HG02798 (cell line): Measurements from ENCODE around the gene RCOR3.

Experiments used
- ATAC-seq: cut with Tn5 transposase; IDR thresholded peaks from one replicate; pipeline ENCODE4 v1.9.1; 2021; ENCODE audit warnings: mild to moderate bottlenecking; ENCODE audit not compliant: unreplicated experiment, poor library complexity

Gene RCOR3

GRCh38 chr1:211323156-211324063 lies 64.2 kb downstream of the RCOR3 start:
- peak; percentile 57 for ATAC-seq

- ATAC-seq, result no peak
Measured at GRCh38 chr1:211324992-211325775, 66.0 kb downstream of the RCOR3 start.

DNA sequence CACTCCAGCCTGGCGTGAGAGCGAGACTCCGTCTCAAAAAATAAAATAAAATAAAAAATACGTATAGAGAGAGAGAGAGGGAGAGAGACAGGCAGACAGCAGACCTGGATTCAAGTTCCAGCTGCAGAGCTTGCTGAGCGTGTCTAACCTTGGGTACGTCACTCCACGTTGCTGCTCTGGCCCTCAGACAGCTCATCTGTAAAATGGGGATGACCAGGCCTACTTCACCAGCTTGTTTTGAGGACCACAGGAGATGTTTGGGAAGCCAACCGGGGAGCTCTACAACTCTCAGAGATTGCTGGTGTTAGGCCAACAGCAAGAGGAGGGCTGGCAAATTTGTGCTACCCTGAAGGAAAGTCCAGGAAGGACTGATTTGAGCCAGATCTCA lies 67.0 kb downstream of the RCOR3 start:
- no peak for ATAC-seq

GRCh38 chr1:211326528-211327345 lies 67.6 kb downstream of the RCOR3 start, which contains the start of gene TRAF5:
TSS of gene TRAF5 (plus strand) at chr1:211326833. CDS start at chr1:211353240, 26,407 bp downstream.
- ATAC-seq, result peak; percentile 34

GRCh38 chr1:211327346-211327921 lies 68.3 kb downstream of the RCOR3 start:
- peak; percentile 32 for ATAC-seq

- no peak for ATAC-seq
Measured at GRCh38 chr1:211328084-211328694, 69.0 kb downstream of the RCOR3 start.

DNA sequence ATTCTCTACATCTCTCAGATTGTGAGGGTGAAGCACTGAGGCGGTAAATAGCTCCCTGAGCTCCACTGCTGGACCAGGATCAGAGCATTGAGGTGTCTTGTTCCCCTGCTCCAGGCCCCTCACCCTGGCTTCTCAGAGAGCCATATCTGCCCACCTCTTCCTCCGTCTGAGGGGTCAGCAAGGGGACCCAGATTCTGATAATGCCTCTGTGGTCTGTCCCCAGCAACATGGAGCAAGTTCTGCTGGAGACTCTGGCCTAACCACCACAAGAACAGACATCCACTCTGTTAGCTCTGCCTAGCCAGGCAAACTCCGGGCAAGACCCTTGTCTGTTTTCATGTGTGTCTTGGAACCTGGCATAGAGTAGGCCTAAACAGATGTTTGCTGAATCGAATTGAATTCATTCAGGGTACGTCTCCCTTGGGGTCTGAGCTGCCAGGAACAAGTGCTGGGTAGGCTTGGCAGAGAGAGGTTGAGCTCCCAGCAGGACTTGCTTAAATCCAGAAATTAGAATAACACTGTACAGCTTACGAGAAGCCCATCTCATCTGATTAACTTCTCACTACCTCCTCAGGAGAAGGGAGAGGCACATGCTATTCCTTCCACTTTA lies 69.8 kb downstream of the RCOR3 start:
- no peak for ATAC-seq

DNA sequence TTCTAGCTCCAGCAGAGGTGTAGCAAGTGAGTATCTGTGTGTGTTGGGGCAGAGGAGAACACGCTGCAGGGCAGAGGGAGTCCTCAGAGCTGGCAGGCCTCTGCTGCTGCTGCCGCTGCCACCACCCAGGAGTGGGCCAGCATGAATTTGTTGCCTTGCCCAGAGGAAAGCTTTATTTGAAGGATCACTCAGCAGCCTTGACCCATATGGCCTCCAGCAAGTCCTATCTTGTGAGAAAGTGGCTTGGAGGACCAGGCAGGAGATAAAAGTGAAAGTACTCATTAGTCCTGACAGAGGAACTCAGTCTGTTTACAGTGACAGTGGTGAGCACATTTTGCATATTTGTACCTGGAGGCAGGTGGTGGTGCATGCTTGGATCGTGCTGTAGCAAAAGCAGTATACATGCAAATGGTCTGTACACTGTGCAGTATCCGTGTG lies 70.6 kb downstream of the RCOR3 start:
- peak; percentile 50 for ATAC-seq

DNA sequence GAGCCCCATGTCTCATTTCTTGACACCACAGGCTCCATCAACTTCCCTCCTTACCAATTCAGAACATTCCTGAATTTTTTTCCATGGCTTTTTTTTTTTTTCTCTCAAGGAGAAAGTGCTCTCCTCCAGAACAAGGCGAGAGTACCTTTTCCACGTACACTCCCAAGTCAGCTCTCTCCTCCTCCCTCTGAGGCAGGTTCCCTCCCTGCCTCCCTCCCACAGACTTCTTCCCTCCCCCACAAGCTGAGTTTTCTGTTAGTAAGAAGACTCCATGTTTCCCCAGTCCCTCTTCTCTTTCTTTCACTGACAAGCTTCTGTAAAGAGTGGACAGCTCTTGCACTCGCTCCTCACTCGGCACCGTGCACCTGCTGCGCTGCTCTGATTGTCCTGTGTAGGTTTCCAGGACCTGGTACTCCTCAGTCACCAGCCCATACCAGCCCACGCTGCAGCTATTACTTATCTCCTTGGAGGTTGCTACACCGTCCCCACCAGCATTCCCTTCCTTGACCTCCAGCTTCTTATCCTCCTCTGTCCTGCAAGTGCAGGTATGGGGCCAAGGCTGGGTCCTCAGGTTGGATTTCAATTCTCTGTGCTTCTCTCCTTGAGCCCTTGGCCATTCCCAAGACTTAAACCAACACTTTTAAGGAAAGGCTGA lies 71.2 kb downstream of the RCOR3 start:
- no peak for ATAC-seq

DNA sequence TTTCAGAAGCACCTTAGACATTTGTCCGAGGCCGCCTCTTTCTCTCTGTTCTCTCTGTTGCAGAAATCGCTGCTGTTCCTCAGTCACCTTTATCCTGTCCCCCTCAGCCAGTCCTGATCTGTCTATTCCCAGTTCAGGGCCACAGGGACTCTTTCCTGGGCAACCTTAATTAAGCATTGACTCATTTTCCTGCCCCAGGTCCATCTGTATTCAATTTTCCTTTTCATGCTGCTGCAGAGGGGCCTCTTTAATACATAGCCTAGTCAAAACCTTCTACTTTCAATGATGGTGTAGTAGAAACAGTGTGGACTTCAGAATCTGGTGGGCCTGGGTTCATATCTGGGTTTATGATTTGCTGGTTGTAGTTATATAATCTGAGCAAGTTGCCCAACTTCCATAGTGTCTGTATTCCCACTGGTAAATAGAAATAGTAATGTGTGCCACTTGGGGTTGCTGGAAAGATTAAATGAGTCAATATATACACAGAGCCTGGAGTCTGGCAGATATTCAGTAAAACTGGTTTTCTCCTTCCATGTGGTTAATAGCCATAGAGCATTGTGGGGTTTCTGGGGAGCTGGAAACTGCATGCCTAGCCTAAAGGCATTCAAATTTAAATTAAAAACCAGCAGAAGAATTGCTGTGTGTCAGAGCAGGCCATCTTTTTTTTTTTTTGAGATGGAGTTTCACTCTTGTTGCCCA lies 72.0 kb downstream of the RCOR3 start:
- no peak for ATAC-seq

DNA sequence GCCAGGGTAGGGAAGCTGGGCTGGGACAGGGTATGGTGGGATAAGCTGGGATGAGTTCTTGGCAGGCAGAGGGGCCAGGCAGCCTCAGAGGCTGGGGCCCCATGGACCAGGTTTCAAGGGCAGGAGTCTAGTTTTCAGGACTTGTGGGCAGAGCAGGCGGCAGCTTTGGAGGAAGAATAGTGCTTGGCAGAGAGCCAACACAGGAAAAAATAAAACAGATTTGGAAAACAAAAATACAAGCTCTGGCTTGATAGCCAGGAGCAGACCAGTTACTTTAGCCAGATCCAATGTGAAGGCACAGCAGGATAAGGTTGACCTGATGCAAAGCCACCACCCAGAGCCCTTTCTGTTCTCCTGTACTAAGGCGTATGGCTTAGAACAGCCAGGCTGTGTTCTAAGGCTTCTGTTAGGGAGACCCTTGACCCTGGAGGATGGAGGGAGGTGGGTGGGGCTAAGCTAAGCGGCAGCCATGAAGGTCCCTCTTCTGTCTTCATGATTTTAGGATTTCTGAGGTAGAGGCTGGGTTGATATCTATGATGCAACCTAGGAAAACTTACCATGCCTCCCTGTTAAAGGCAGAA lies 73.0 kb downstream of the RCOR3 start:
- ATAC-seq, result no peak

- ATAC-seq, result no peak
Measured at GRCh38 chr1:211332830-211333229, 73.7 kb downstream of the RCOR3 start.

DNA sequence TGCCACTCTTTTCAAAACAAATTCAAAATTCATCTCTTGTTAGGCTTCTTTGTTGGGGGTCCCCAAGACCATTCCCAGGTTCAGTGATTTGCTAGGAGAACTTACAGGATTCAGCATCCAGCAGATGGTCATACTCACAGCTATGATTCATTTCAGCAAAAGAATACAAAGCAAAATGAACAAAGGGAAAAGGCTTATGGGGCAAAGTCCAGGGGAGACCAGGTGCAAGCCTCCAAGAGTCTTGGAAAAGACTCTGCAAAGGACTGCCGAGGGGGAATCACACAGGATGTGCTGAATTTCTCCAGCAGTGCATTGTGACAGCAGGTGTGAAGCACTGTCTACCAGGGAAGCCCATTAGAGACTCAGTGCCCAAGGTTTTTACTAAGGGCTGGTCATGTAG lies 74.7 kb downstream of the RCOR3 start:
- ATAC-seq, result no peak

GRCh38 chr1:211334986-211335385 lies 75.8 kb downstream of the RCOR3 start:
- no peak for ATAC-seq

DNA sequence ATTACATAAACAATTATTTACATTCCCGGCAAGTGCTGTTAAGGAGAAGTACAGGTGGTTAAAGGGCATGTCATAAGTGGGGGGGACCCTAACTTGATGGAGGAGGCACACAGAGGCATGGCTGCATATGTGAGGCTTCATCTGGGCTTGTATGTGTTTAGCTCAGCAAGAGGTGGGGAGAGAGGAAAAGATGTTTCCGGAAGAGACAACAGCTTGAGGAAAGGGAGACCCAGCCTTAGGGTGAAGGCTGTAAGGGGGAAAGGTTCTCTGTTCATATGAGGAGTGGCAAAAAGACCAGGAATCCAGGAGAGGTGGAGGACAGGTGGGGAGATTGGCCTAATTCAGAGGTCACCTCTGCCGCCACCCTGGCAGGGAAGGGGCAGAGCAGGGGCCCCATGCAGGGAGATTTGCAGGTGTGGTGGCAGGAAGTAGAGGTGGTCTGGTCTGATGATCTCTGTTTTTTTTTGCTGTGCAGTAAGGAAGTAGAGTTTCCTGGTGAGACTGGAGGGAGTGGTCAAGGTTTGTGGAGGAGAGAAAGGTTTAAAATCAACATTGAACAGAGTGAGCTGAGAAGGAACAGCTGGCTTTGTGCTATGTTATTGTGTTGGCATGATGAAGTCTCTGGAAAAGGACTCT lies 76.5 kb downstream of the RCOR3 start:
- peak; percentile 83 for ATAC-seq

DNA sequence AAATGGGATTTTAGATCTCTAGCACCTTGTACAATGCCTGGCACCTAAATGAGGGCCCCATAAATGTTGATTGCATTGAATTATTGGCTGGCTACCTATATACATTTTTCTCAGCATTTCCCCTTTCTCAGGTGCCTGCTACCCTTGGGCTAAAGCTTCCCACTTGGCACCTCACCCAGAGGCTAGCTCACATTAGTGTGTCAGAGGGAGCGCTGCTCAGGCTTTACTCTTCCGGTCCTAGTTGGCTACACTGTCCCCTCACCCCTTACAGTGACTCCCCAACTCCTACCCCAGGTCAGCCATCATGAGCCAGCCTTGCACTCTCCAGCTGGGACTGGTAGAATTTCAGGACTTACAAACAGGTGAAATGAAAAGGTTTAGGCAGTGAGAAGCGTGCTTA lies 77.0 kb downstream of the RCOR3 start:
- no peak for ATAC-seq

- ATAC-seq, result no peak
Measured at GRCh38 chr1:211336775-211337174, 77.6 kb downstream of the RCOR3 start.
